Stimulated activated naive B cell treated with anti-CD40 and anti-IgM and Interleukin-4, amounts not matched to agents 10 μg/mL and 1 μg/mL and 100 μg/mL, for 72 hours (primary cell): ENCODE results near the gene SLC16A13.
"Not testable (repeated sequence)": the region's sequence is repeated elsewhere in the genome, so short reads cannot be mapped to it uniquely, and the experiment has no call there.

Source experiments
- ATAC-seq, 2 donors: fragments of 150-1000 bp; cut with Tn5 transposase; replicated peaks; 2 replicates each; pipeline ENCODE4 v1.10.0; 2021; ENCODE audit warnings: moderate library complexity in 1 of 2
- DNase-seq: peaks from one replicate; pipeline ENCODE4 v3.0.0; 2021
- H3K27ac Mint-ChIP-seq: one replicate; pipeline ENCODE4 v1.8.0; 2022; ENCODE audit warnings: mild to moderate bottlenecking, mixed read lengths
- H3K27me3 Mint-ChIP-seq, 2 donors: one replicate each; pipeline ENCODE4 v1.8.0; 2022; ENCODE audit warnings: mixed read lengths in 2 of 2
- H3K36me3 Mint-ChIP-seq, 2 donors: one replicate each; pipeline ENCODE4 v1.8.0; 2022; ENCODE audit warnings: mixed read lengths in 2 of 2, mild to moderate bottlenecking in 1 of 2
- H3K4me1 Mint-ChIP-seq, 2 donors: one replicate each; pipeline ENCODE4 v1.8.0; 2022; ENCODE audit warnings: mixed read lengths in 2 of 2, mild to moderate bottlenecking in 1 of 2
- H3K4me3 Mint-ChIP-seq, 2 donors: one replicate each; pipeline ENCODE4 v1.8.0; 2022; ENCODE audit warnings: mild to moderate bottlenecking in 2 of 2, mixed read lengths in 2 of 2, moderate library complexity in 1 of 2
- H3K9me3 Mint-ChIP-seq, 2 donors: one replicate each; pipeline ENCODE4 v1.8.0; 2022; ENCODE audit warnings: mixed read lengths in 2 of 2, mild to moderate bottlenecking in 1 of 2

SLC16A13 gene

GRCh38 chr17:7029659-7030058 is 6.2 kb upstream of the SLC16A13 start:
- Mint-ChIP-seq H3K27me3 (no peaks in the 10 kb centered on the region), H3K4me3 (peak overlapping the region; percentile 75), H3K36me3 (peaks cover 0 to 4% of the 10 kb centered on the region in 2 donors), H3K4me1 (peaks cover 23 to 28% of the 10 kb centered on the region in 2 donors), H3K9me3 (peaks cover 3 to 7% of the 10 kb centered on the region in 2 donors), H3K27ac (peak overlapping the region; percentile 82)
- ATAC-seq (peak; percentile 72 to 92), DNase-seq (no peak)

GRCh38 chr17:7034955-7035590 is 742 bp upstream of the SLC16A13 start:
- peak; percentile 39 to 43 for ATAC-seq
- peaks cover 30 to 54% of the 10 kb centered on the region in 2 donors for H3K4me1 Mint-ChIP-seq

GRCh38 chr17:7038025-7038862 is 2.4 kb downstream of the SLC16A13 start:
- Mint-ChIP-seq H3K27me3 (no peaks in the 10 kb centered on the region), H3K36me3 (peaks cover 5% of the 10 kb centered on the region in 2 donors), H3K9me3 (no peaks in the 10 kb centered on the region), H3K4me1 (peaks cover 35 to 61% of the 10 kb centered on the region in 2 donors), H3K4me3 (peak overlapping the region in 1 of 2 donors; percentile 1), H3K27ac (no peak overlapping the region)
- no peak for ATAC-seq
- no peak for DNase-seq

More at GRCh38 chr17:7034955-7035590, 742 bp upstream of the SLC16A13 start:
- Mint-ChIP-seq H3K36me3 (peaks cover 5% of the 10 kb centered on the region in 2 donors), H3K9me3 (peaks cover 1 to 2% of the 10 kb centered on the region in 2 donors), H3K27ac (peak overlapping the region; percentile 99), H3K4me3 (peak overlapping the region; percentile 95 to 99), H3K27me3 (no peaks in the 10 kb centered on the region)
- DNase-seq, result no peak

- Mint-ChIP-seq H3K4me3 (no peak overlapping the region), H3K4me1 (peaks cover 39 to 68% of the 10 kb centered on the region in 2 donors), H3K27me3 (peaks cover 3 to 5% of the 10 kb centered on the region in 2 donors), H3K36me3 (peaks cover 5% of the 10 kb centered on the region in 2 donors), H3K27ac (no peak overlapping the region), H3K9me3 (no peaks in the 10 kb centered on the region)
- no peak for ATAC-seq
- no peak for DNase-seq
Measured at GRCh38 chr17:7039832-7040231, 4.0 kb downstream of the SLC16A13 start.

GRCh38 chr17:7041607-7042500 is 6.0 kb downstream of the SLC16A13 start:
- DNase-seq, result peak; percentile 34
- H3K36me3 Mint-ChIP-seq, result peaks cover 2 to 5% of the 10 kb centered on the region in 2 donors
- no peaks in the 10 kb centered on the region for H3K9me3 Mint-ChIP-seq
- H3K27ac Mint-ChIP-seq, result peak overlapping the region; percentile 93
- peaks cover 42 to 63% of the 10 kb centered on the region in 2 donors for H3K4me1 Mint-ChIP-seq
- ATAC-seq, result peak; percentile 22 to 37
- H3K4me3 Mint-ChIP-seq, result peak overlapping the region; percentile 76 to 82
- peaks cover 3 to 5% of the 10 kb centered on the region in 2 donors for H3K27me3 Mint-ChIP-seq

- peaks cover 42 to 59% of the 10 kb centered on the region in 2 donors for H3K4me1 Mint-ChIP-seq
- H3K36me3 Mint-ChIP-seq, result peaks cover 2 to 5% of the 10 kb centered on the region in 2 donors
- no peak for DNase-seq
- H3K9me3 Mint-ChIP-seq, result no peaks in the 10 kb centered on the region
- peak; percentile 22 to 29 for ATAC-seq
- peak overlapping the region; percentile 76 to 82 for H3K4me3 Mint-ChIP-seq
- H3K27ac Mint-ChIP-seq, result peak overlapping the region; percentile 93
- peaks cover 3 to 5% of the 10 kb centered on the region in 2 donors for H3K27me3 Mint-ChIP-seq
Measured at GRCh38 chr17:7042501-7043181, 6.8 kb downstream of the SLC16A13 start.

- Mint-ChIP-seq H3K27me3 (peaks cover 3 to 5% of the 10 kb centered on the region in 2 donors), H3K9me3 (no peaks in the 10 kb centered on the region), H3K27ac (peak overlapping the region; percentile 65), H3K36me3 (peaks cover 2 to 5% of the 10 kb centered on the region in 2 donors), H3K4me1 (peaks cover 41 to 55% of the 10 kb centered on the region in 2 donors), H3K4me3 (peak overlapping the region; percentile 76 to 82)
- ATAC-seq (peak; percentile 7 to 8), DNase-seq (no peak)
Measured at GRCh38 chr17:7043182-7043496, 7.3 kb downstream of the SLC16A13 start.

- Mint-ChIP-seq H3K27me3 (peaks cover 3 to 5% of the 10 kb centered on the region in 2 donors), H3K27ac (peak within 1 kb of the TSS; percentile 76), H3K36me3 (no peaks in the 10 kb centered on the region), H3K4me1 (peaks cover 37 to 50% of the 10 kb centered on the region in 2 donors), H3K4me3 (peak within 1 kb of the TSS; percentile 76 to 82), H3K9me3 (no peaks in the 10 kb centered on the region)
- peak; percentile 61 for DNase-seq
- ATAC-seq, result peak; percentile 53 to 68
Measured at GRCh38 chr17:7043497-7044198, 7.8 kb downstream of the SLC16A13 start, which contains the start of gene SLC16A11. Gene SLC16A11 (minus strand): TSS chr17:7044092. CDS start chr17:7043513, 579 bp downstream.

- ATAC-seq (peak; percentile 26 to 30), DNase-seq (no peak)
- Mint-ChIP-seq H3K4me1 (peaks cover 33 to 47% of the 10 kb centered on the region in 2 donors), H3K27ac (no peak overlapping the region), H3K27me3 (peaks cover 3 to 5% of the 10 kb centered on the region in 2 donors), H3K36me3 (no peaks in the 10 kb centered on the region), H3K9me3 (no peaks in the 10 kb centered on the region), H3K4me3 (peak overlapping the region; percentile 81 to 83)
Measured at GRCh38 chr17:7045492-7046126, 9.8 kb downstream of the SLC16A13 start.

- ATAC-seq, result peak; percentile 3 to 4
- Mint-ChIP-seq H3K9me3 (no peaks in the 10 kb centered on the region), H3K4me1 (peaks cover 33 to 47% of the 10 kb centered on the region in 2 donors), H3K36me3 (no peaks in the 10 kb centered on the region), H3K27ac (peak overlapping the region; percentile 75), H3K4me3 (peak overlapping the region; percentile 81 to 83), H3K27me3 (peaks cover 3 to 7% of the 10 kb centered on the region in 2 donors)
- DNase-seq, result no peak
Measured at GRCh38 chr17:7046127-7046724, 10.4 kb downstream of the SLC16A13 start.

- not testable (repeated sequence) for H3K36me3 Mint-ChIP-seq, H3K9me3 Mint-ChIP-seq
- Mint-ChIP-seq H3K27me3 (peaks cover 3 to 11% of the 10 kb centered on the region in 2 donors), H3K27ac (peak overlapping the region; percentile 75), H3K4me1 (peaks cover 28 to 42% of the 10 kb centered on the region in 2 donors), H3K4me3 (peak overlapping the region; percentile 81 to 83)
- peak; percentile 19 to 24 for ATAC-seq
- DNase-seq, result peak; percentile 66
Measured at GRCh38 chr17:7046725-7047397, 11.0 kb downstream of the SLC16A13 start.

GRCh38 chr17:7047566-7047965 is 11.8 kb downstream of the SLC16A13 start:
- no peak overlapping the region for H3K4me3 Mint-ChIP-seq
- no peaks in the 10 kb centered on the region for H3K36me3 Mint-ChIP-seq
- H3K4me1 Mint-ChIP-seq, result peaks cover 24 to 39% of the 10 kb centered on the region in 2 donors
- ATAC-seq, result no peak
- no peak for DNase-seq
- H3K9me3 Mint-ChIP-seq, result no peaks in the 10 kb centered on the region
- H3K27me3 Mint-ChIP-seq, result peaks cover 3 to 11% of the 10 kb centered on the region in 2 donors
- H3K27ac Mint-ChIP-seq, result no peak overlapping the region
